Smooth muscle cell (in vitro differentiated cells): ENCODE data around the gene SULF2. TPM values are rescaled to one million over a fixed set of nuclear protein-coding genes. Genes with fewer than 3 reads are reported as not detected.

Source experiments
- DNase-seq: peaks from one replicate; lab custom pipeline; 2025; ENCODE audit not compliant: unreplicated experiment; lab: John Stamatoyannopoulos, UW
- H2AFZ ChIP-seq: fragments of 200-600 bp; sonication (generic); 2 replicates; pipeline ENCODE4 v1.6.0; 2016; ENCODE audit warnings: antibody characterized with exemption, low read depth, mild to moderate bottlenecking
- H3F3A ChIP-seq: fragments of 200-600 bp; sonication (generic); 2 replicates; pipeline ENCODE4 v1.6.0; 2017; ENCODE audit warnings: antibody characterized with exemption, low read depth
- H3K27ac ChIP-seq: fragments of 200-600 bp; sonication (generic); 2 replicates; pipeline ENCODE4 v1.5.1; 2016; ENCODE audit warnings: low read depth, mild to moderate bottlenecking
- H3K27me3 ChIP-seq: fragments of 200-600 bp; sonication (generic); 2 replicates; pipeline ENCODE4 v1.6.1; 2016; ENCODE audit warnings: low read depth, mild to moderate bottlenecking
- H3K36me3 ChIP-seq: fragments of 200-600 bp; sonication (generic); 2 replicates; pipeline ENCODE4 v1.5.1; 2016; ENCODE audit warnings: low read depth
- H3K4me1 ChIP-seq: fragments of 200-600 bp; sonication (generic); 2 replicates; pipeline ENCODE4 v1.5.1; 2016; ENCODE audit warnings: low read depth
- H3K4me2 ChIP-seq: fragments of 200-600 bp; sonication (generic); 2 replicates; pipeline ENCODE4 v1.6.0; 2016; ENCODE audit warnings: mild to moderate bottlenecking
- H3K4me3 ChIP-seq: fragments of 200-600 bp; sonication (generic); 2 replicates; pipeline ENCODE4 v1.5.1; 2016; ENCODE audit warnings: mild to moderate bottlenecking
- H3K79me2 ChIP-seq: fragments of 200-600 bp; sonication (generic); 2 replicates; pipeline ENCODE4 v1.6.0; 2016; ENCODE audit warnings: low read depth, mild to moderate bottlenecking
- H3K9ac ChIP-seq: fragments of 200-600 bp; sonication (generic); 2 replicates; pipeline ENCODE4 v1.6.0; 2016; ENCODE audit warnings: low read depth
- H3K9me3 ChIP-seq: fragments of 200-600 bp; sonication (generic); replicated peaks from 2 replicates; pipeline ENCODE4 v1.5.1; 2016; ENCODE audit warnings: low read depth
- H4K20me1 ChIP-seq: fragments of 200-600 bp; sonication (generic); 2 replicates; pipeline ENCODE4 v1.6.0; 2016; ENCODE audit warnings: low read depth
- CTCF ChIP-seq: fragments of 200-600 bp; sonication (generic); IDR thresholded peaks from 2 replicates; pipeline ENCODE4 v1.5.1; 2017; ENCODE audit warnings: borderline replicate concordance, mild to moderate bottlenecking, antibody characterized with exemption; ENCODE audit not compliant: insufficient read depth, poor library complexity, severe bottlenecking
- WGBS: methylation state at CpG from one replicate; pipeline ENCODE4 v1.1.7; 2016; ENCODE audit warnings: low lambda C conversion rate; 5-methylcytosine and 5-hydroxymethylcytosine counted together
- polyA plus RNA-seq: library from polyadenylated mRNA; unstranded; fragments of >200 nt; fragmentation: Nextera tagmentation; extraction: Ambion mirVana; gene quantifications from 2 replicates; pipeline ENCODE4 v1.2.1, GENCODE V29; 2016
- total RNA-seq: library from RNA; depleted of rRNA; stranded (reverse); fragments of >200 nt; gene quantifications from 2 replicates; pipeline ENCODE4 v1.2.3, GENCODE V29; 2014

SULF2 gene
- total and polyA plus RNA-seq, 2 experiments from 2014 or later: 109 to 144 TPM

GRCh38 chr20:47727909-47728361, 57.3 kb downstream of the SULF2 start:
- Histone ChIP-seq H3K79me2 (no peaks in the 10 kb centered on the region), H2AFZ (no peak overlapping the region), H3K4me3 (no peak overlapping the region), H3K27ac (no peak overlapping the region), H3K4me1 (peaks cover 4% of the 10 kb centered on the region), H3F3A (peaks cover 2% of the 10 kb centered on the region), H3K9ac (no peak overlapping the region), H4K20me1 (peaks cover 16% of the 10 kb centered on the region), H3K4me2 (no peak overlapping the region), H3K9me3 (no peaks in the 10 kb centered on the region), H3K36me3 (peaks cover 2% of the 10 kb centered on the region), H3K27me3 (no peaks in the 10 kb centered on the region)
- no peak for DNase-seq
- 91% methylated on average over 17 of the region's 17 CpGs for WGBS
- no peak for TF ChIP-seq CTCF

GRCh38 chr20:47727170-47727880, 58.0 kb downstream of the SULF2 start:
- Histone ChIP-seq H3K27me3 (no peaks in the 10 kb centered on the region), H3K4me2 (no peak overlapping the region), H4K20me1 (peaks cover 16% of the 10 kb centered on the region), H3K79me2 (no peaks in the 10 kb centered on the region), H3K27ac (no peak overlapping the region), H3K9ac (no peak overlapping the region), H3K4me3 (no peak overlapping the region), H3K36me3 (no peaks in the 10 kb centered on the region), H2AFZ (no peak overlapping the region), H3K9me3 (no peaks in the 10 kb centered on the region), H3K4me1 (peaks cover 4% of the 10 kb centered on the region), H3F3A (peaks cover 2% of the 10 kb centered on the region)
- no peak for TF ChIP-seq CTCF
- WGBS: 92% methylated on average over 18 of the region's 18 CpGs
- no peak for DNase-seq

GRCh38 chr20:47726632-47727031, 58.6 kb downstream of the SULF2 start:
- peaks cover 2% of the 10 kb centered on the region for H3F3A ChIP-seq
- 88% methylated on average over 7 of the region's 7 CpGs for WGBS
- no peaks in the 10 kb centered on the region for H3K9me3 ChIP-seq
- H3K9ac ChIP-seq: no peak overlapping the region
- no peak overlapping the region for H3K4me3 ChIP-seq
- peaks cover 16% of the 10 kb centered on the region for H4K20me1 ChIP-seq
- H2AFZ ChIP-seq: no peak overlapping the region
- peaks cover 4% of the 10 kb centered on the region for H3K4me1 ChIP-seq
- H3K79me2 ChIP-seq: no peaks in the 10 kb centered on the region
- no peak for TF ChIP-seq CTCF
- no peaks in the 10 kb centered on the region for H3K36me3 ChIP-seq
- DNase-seq: no peak
- no peak overlapping the region for H3K27ac ChIP-seq
- no peak overlapping the region for H3K4me2 ChIP-seq
- H3K27me3 ChIP-seq: no peaks in the 10 kb centered on the region
